Neural cell (in vitro differentiated cells): ENCODE measurements around the gene HOXA4.
A peak's percentile ranks its signal among the peaks of the same experiment; 100 is the strongest.

Experiments
- CTCF ChIP-seq: fragments of 450-650 bp; IDR thresholded peaks from 2 replicates; pipeline ENCODE4 v1.5.1; 2014; ENCODE audit warnings: antibody characterized with exemption, mild to moderate bottlenecking, moderate library complexity; ENCODE audit not compliant: poor library complexity, severe bottlenecking
- EP300 ChIP-seq: fragments of 450-650 bp; conservative IDR thresholded peaks from 2 replicates; pipeline ENCODE4 v1.6.1; 2014; ENCODE audit warnings: antibody characterized with exemption, mild to moderate bottlenecking, moderate library complexity; ENCODE audit not compliant: poor library complexity, severe bottlenecking
- EZH2 ChIP-seq: fragments of 200-600, 300-800 bp; shearing (Covaris generic), sonication (generic); IDR thresholded peaks from 2 replicates; pipeline ENCODE4 v1.6.1; 2014; ENCODE audit warnings: antibody characterized with exemption, low read length, borderline replicate concordance, mild to moderate bottlenecking; ENCODE audit not compliant: insufficient read depth, poor library complexity, severe bottlenecking

DNA sequence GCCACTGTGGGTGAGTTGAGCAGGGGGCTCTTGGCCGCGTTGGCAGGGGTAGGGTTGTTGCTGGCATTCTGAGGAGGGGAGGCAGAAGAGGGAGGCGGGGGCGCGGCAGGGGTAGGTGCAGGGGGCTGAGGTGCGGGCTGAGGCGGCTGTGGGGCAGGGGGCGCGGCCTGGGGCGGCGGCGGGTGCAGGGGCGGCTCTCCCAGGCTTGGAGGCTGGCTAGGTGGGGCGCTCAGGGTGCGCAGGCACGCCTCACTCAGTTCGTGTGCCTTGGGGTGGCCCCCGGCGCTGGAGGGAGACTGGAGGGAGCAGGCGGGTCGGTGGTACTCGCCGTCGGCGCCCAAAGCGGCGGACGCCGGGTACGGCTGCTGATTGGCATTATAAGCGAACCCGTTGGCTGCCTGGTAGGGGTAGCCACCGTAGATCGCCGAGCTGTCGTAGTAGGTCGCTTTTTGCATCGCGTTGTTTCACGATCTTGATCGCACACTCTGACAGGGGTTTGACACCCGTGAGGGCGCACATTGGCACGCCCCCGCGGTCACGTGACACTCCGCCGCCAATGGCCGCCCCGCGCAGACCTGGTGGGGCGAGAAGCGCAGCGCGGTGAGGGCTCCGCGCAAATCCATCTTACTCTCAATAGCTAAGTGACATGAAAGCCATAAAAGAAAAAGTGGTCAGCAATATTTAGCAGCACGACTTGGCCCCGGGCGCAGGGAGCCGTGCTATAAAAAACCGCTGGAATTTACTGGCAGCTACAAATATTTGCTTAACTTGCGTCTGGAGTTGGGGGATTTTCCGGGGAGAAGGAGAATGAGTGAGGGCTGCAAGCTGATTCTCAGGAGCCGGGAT lies 20.1 kb downstream of the HOXA4 start:
- peak; percentile 13 for TF ChIP-seq EZH2
- no peak for TF ChIP-seq CTCF
- TF ChIP-seq EP300 = no peak
